Globus pallidus (tissue), 1 donor: ENCODE data around the gene SIPA1L3.
A peak's percentile ranks its signal among the peaks of the same experiment; 100 is the strongest.

Experiments
- DNase-seq: peaks from one replicate; pipeline ENCODE4 v3.0.0-alpha.2; 2015; ENCODE audit warnings: low spot score

SIPA1L3 gene

DNA sequence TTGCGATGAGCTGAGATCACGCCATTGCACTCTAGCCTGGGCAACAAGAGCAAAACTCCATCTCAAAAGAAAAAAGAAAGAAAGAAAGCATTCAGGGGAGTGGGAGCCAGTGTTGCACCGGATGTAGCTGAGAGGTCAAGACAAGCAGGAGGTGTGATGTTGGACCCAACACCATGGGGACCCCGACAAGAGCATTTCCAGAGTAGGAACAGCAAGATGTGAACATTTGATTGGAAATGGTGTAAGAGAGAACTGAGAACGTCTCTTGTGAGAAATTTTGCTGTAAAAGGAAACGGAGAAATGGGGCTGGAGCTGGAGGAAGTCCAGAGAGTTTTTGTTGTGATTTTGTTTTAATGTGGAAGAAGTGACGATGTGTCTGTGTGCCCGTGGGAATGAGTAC lies 332.8 kb downstream of the SIPA1L3 start:
- DNase-seq: no peak

DNA sequence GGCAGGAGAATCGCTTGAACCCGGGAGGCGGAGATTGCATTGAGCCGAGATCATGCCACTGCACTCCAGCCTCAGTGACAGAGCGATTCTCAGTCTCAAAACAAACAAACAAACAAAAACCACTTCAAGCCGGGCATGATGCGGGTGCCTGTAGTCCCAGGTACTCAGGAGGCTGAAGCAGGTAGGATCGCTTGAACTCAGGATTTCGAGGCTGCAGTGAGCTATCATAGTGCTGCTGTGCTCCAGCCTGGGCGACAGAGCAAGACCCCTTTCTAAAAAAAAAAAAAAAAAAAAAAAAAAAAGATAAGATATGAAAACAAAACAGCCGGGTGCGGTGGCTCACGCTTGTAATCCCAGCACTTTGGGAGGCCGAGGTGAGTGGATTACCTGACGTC lies 336.3 kb downstream of the SIPA1L3 start:
- no peak for DNase-seq

DNA sequence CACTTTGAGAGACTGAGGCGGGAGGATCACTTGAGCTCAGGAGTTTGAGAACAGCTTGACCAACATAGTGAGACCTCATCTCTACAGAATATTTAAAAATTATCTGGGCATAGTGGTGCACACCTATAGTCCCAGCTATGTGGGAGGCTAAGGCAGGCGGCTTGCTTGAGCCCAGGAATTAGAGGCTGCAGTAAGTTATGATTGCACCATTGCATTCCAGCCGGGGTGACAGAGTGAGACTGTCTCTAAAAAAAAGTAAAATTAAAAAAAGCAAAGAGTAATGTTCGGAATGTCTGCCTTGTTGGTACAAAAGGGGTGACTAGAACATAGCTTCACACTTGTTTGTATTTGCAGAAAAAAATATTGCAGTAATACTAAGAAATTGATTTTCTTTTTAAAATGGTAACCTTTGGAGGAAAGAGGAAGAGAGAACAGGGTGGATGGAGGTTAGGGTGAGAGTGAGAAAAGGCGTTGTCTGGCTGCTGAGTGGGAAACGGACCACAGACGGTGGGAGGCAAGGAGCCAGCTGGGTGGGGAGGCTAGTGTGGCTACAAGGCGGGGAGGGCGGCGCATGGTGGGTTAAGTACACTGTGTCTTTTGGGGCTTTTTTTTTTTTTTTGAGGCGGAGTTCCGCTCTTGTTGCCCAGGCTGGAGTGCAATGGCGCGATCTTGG lies 339.0 kb downstream of the SIPA1L3 start:
- no peak for DNase-seq

DNA sequence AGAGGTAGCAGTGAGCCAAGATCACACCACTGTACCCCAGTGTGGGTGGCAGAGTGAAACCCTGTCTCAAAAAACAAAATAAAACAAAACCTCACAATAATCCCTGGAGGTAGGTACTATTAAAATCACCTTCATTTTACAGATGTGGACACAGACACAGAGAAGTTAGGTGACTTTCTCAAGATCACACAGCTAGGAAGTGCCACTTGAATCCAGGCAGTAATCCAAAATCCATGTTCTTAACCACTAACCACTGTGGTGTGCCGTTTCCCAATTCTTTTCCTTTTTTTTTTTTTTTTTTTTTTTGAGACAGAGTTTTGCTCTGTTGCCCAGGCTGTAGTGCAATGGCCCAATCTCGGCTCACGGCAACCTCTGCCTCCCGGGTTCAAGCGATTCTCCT lies 340.1 kb downstream of the SIPA1L3 start:
- DNase-seq: no peak

DNA sequence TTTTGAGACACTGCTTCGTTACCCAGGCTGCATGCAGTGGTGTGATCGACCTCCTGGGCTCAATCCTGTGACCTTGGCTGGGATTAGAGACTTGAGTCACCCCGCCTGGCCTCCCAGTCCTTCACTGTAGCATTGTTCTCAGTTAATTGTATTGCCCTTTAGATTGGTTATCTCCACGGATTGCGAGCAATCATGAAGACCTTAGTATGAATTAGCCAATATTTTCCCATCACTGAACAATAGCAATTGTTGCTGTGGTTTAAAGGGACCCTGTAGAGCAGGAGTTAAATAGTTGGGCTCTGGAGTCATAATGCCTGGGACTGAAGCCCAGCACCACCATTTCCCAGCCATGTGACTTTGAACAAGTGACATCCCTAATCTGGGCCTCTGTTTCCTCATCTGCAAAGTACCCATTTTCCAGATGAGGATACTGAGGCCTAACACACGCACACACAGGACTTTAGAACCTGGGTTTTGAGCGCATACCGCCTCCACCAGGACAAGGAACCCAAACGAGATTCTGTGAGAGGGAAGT lies 340.8 kb downstream of the SIPA1L3 start:
- DNase-seq: peak; percentile 80

DNA sequence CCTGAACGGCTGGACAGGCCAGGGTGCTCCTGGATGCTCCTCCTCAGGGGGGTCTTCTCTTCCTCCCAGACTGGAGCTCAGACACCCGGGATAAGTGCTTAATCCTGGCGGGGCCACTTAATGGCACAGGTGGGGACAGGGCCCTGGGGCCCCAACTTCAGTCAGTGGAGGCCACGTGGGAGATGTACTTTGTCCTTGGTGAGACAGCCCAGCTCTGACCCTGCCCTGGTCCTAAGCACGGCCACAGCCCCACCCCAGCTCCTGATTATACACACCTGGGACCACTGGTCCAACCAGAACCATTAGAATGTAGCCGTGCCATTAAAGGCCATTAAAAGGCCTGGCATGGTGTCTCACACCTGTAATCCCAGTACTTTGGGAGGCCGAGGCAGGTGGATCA lies 341.4 kb downstream of the SIPA1L3 start:
- no peak for DNase-seq

DNA sequence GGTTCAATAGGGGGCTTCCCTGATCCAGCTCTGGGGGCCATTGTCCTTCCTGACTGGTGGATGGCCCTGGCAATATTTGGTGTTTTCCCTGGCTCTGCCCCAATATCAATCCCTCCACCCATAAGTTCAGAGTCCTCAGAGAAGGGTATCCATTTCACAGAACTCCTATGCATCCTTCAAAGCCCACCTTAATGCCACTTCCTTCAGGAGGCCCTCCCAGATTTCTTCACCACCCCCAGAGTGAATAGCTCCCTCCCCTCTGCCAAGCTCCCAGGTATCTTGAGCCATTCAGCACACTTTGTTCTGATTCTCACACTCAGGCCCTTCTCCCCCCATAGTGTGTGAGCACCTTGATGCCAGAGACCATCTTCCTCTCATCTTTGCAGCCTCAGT lies 343.4 kb downstream of the SIPA1L3 start:
- DNase-seq: no peak

DNA sequence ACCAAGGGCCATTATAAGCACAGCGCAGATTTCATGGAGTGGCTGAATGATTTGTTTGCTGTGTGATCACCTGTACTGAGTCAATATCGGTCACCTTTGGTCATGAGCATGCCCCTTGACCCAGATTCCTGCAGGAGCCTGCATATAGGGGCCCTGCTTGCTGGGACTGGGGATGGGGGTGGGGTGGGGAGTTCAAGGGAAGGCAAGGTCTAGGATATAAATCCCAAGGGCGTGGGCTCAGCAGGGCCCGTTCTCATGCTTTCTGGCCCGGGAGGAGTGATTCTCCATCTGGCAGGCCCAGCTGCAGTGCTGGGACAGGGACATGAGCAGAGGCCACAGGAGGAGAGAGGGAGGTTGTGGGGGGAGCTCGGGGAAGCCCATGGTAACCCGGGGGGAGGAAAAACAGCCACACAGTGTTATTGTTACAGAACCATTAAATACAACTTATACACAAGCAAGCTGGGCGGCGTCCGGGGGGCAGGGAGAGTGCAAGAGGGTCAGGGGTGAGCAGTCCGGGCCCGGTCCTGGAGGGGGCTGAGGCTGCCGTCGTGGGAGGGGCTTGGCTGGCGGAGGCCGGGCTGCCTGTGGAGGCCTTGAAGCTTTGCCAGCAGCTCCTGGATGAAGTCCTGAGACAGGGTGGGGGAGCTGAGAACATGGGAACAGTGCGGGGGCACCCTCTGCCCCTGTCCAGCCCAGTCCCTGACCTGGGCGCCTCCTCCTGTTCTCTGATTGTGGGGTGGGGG lies 344.0 kb downstream of the SIPA1L3 start:
- peak; percentile 93 for DNase-seq

DNA sequence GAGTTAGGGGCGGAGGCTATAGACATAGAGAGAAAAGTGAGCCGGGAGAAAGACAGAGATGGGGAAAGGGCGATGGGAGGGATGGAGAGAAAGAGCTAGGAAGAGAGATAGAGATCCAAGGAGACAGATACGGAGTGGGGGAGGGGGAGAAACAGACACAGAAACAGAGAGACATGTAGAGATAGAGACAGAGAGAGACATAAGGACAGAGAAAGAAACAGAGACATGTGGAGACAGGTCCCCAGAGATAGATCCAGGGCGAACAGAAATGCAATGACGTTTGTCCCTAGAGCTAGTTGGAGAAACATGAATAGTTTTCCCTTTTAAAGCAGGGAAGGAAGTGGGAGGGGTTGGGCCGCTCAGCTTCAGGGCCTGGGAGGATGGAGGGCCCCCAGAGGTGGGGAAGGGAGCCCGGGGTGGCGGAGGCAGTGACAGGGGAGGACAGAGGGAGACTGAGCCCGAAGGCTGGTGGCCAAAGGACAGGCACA lies 344.6 kb downstream of the SIPA1L3 start:
- DNase-seq: no peak

DNA sequence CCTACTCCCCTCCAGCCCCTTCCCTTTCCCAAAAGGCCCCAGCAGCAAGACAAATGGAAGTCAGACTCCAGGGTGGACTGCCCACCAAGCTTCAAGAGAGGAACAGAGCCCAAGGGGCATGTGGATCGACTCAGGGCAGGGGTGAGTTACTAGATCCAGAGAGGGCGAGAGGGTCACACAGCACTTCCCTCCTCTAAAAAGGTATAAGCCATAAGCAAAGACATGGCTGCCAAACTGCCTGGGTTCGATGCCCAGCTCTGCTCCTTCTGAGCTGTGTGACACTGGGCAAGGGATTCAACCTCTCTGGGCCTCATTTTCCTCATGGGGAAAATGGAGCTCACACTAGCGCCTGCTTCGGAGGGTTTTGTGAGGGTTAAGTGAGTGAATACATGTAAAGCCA lies 345.4 kb downstream of the SIPA1L3 start:
- DNase-seq: peak; percentile 30

DNA sequence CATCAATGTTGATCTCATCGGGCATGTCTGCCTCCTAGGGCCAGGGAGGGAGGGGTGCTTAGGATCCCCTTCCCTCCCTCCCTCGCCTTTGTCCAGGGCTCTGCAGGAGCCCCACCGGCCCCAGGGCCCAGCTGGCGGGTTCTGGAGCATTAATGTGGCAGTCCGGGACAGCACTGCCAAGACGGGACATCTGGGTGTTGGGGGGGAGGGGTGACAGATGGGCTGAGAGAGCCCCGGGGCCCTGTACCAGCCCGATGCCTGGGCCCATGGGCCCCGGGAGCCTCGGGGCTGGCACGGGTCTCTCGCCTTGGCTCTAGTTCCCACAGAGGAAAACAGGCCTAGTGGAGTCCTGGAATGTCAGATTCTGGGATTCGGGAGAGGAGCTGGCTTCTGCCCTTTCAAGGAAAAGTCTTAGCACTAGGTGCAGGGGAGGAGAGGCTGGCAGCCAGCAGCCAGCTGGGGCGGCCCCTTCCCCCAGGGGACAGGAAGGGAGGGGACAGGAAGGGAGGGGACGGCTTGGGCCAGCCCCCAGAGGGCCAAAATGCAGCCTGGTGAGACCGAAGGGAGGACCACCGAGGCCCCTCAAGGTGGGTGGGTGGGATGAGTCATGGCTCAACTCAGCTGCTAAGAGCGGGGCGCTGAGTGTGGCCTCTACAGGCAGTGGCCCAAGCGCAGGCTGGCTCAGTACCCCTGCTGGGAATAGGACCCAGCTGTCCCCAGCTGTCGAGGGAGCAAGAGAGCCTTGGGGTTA lies 346.1 kb downstream of the SIPA1L3 start:
- DNase-seq: peak; percentile 99

DNA sequence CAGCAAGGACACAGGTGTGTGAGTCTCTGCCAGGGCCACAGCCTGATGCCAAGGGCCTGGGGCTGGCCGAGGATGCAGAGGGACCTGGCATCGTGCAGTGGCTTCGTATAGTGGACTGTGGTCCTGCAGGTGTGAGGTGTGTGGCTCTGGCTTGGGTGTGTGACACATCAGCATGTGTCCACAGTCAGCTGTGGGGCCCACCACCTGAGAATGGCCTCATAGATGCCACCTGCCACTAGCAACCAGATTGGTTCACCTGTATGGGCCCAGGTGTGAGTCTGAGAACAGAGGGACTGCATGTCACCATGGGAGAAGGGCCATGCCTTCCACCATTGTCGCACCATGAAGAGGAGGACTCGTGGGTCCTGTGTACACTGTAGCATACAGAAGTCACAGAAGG lies 346.8 kb downstream of the SIPA1L3 start:
- peak; percentile 35 for DNase-seq

DNA sequence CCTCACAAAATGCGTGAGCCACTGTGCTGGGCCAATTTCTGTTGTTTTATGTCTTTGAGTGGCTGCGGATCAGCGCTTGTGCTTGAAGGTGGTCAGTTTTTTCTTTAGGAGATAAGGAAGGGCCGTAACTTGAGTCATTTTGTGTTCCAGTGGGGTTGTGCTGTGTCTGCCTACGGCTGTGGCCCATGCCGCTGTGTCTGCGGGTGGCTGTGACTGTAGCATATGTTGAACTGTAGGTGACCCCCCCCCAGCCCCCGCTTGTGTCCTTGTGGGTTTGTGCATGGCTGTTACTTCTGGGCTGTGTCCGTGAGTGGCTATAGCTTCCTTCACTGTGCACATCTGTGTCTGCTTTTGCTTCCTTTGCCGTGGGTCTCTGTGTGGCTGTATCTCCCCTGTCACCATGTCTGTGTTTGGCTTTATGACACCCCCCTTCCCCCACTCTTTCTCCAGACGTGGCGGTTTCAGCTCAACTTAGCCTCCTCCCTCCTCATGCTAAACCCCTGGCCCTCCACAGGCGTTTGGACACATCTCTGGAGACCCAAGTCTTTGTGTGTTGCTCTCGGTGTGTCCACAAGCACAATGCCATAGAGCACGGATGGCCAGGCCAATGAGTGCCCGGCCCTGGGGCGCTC lies 348.5 kb downstream of the SIPA1L3 start:
- DNase-seq: peak; percentile 68
